HG03039 (cell line): ENCODE measurements around the gene GIGYF2.
"Not testable (repeated sequence)": the region's sequence is repeated elsewhere in the genome, so short reads cannot be mapped to it uniquely, and the experiment has no call there.

ENCODE experiments used
- ATAC-seq: cut with Tn5 transposase; IDR thresholded peaks from one replicate; pipeline ENCODE4 v1.9.1; 2021; ENCODE audit warnings: mild to moderate bottlenecking, moderate library complexity; ENCODE audit not compliant: unreplicated experiment

GIGYF2 gene

DNA sequence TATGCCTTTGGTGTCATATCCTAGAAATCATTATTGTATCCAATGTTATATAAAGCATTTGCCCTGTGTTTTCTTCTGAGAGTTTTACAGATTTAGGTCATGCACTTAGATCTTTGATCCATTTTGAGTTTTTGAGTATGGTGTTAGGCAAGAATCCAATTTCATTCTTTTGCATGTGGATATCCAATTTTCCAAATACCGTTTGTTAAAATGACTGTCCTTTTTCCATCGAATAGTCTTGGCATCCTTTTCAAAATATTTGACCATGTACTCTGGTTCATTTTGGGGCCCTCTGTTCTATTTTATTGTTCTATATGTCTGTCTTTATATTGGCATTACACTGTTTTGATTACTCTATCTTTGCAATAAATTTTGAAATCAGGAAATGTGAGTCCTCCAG lies 103.0 kb downstream of the GIGYF2 start:
- ATAC-seq = no peak

DNA sequence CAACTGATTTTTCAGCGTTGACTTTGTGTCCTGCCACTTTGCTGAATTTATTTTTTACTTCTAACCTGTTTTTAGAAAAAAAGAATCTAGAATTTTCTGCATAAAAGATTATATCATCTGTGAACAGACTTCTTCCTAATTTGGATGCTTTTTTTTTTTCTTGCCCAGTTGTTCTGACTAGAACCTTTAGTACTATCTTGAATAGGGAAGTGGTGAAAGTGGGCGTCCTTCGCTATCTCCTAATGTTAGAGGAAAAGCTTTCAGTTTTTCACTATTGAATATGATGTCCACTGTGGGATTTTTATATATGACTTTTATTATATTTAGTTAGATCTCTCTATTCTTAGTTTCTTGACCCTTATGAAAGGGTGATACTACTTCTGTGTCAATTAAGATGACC lies 105.0 kb downstream of the GIGYF2 start:
- no peak for ATAC-seq

DNA sequence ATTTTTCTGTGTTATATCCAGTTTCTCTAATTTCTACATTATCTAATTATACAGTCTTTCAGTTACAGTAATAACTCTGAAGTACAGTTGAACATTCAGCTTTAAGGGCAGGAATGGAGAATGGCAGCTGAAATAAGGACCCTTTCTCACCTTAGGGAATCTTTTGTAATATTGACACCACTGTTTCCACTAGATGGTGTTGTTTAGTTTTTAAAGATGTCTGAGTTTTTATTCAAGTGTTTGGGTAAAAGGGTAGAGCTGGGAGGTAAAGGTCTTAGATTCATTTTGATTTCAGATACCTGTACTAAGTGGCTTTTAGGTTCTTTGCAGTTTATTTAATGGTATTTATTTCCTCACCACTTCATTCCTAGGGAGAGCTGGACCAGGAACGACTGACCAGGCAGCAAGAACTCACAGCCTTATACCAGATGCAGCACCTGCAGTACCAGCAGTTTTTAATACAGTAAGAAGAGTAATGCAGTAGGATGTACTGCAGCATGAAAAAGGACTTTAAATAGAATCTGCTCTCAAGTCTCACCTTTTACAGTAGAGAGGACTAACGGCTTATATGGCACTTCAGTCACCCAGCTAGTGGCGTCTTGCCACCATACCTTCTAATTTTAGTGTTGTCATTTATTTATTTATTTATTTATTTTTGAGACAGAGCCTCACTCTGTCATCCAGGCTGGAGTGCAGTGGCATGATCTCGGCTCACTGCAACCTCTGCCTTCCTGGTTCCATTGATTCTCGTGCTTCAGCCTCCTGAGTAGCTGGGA lies 112.4 kb downstream of the GIGYF2 start:
- no peak for ATAC-seq

DNA sequence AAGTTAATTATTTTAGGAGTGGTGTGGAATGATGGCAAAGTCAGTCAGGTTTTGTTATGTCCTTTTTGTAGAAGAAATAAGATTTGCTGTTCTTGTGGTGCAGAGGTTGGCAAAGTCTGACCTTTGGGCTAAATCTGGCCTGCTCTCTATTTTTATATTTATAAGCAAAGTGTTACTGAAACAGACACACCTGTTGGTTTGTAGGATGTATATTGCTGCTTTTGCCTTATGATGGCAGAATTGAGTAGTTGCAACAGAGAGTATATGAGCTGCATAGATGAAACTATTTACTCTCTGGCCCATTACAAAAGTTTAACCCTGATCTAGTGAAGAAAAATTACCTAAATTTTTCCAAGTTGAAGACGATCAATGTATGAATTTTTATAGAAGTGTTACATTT lies 113.3 kb downstream of the GIGYF2 start:
- no peak for ATAC-seq

GRCh38 chr2:232815569-232815968 lies 118.4 kb downstream of the GIGYF2 start:
- no peak for ATAC-seq

DNA sequence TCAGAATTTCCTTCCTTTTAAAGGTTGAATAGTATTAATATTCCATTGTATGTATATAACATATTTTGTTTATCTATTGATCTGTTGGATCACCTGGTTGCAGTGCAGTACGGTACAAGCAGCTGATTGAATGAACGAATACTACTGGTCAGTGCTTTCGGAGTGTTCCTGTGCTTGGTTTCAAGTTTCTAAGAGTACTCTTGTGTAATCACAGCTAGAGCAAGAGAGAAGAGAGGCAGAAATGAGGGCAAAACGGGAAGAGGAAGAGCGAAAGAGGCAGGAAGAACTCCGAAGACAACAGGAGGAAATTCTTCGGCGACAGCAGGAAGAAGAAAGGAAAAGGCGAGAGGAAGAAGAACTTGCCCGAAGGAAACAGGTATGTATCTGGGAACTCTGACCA lies 119.5 kb downstream of the GIGYF2 start:
- ATAC-seq = no peak

DNA sequence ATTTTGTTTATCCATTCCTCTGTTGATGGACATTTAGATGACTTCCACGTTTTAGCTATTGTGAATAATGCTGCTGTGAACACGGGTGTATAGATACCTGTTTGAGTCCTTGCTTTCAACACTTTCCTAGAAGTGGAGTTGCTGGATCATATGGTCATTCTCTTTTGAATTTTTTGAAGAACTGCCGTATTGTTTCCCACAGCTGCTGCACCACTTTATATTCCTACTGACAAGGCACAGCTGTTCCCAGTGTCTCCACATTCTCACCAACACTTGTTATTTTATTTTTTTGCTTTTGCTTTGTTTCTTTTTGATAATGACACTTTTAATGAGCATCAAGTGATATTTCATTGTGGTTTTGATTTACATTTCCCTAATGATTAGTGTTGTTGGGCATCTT lies 120.6 kb downstream of the GIGYF2 start:
- no peak for ATAC-seq

- ATAC-seq = no peak
Observed at GRCh38 chr2:232829988-232830387, 132.9 kb downstream of the GIGYF2 start.

DNA sequence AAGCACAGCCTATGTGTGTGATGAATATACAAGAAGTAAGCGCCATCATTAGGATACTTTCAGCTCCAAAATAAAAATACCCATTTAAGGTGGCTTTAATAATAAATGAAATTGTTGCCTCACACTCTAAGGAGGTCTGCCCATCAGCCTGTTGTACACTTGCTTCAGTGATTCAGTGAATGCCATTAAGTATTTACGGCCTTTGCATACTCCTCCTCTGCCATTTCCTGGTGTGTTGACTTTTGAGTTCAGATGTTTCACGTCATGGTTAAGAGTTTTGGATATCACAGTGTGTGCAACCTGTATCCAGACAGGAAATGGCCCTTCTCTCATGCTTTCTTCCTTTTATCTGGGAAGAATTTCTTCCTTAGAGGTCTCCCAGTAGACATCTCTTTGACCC lies 134.4 kb downstream of the GIGYF2 start:
- ATAC-seq = no peak

DNA sequence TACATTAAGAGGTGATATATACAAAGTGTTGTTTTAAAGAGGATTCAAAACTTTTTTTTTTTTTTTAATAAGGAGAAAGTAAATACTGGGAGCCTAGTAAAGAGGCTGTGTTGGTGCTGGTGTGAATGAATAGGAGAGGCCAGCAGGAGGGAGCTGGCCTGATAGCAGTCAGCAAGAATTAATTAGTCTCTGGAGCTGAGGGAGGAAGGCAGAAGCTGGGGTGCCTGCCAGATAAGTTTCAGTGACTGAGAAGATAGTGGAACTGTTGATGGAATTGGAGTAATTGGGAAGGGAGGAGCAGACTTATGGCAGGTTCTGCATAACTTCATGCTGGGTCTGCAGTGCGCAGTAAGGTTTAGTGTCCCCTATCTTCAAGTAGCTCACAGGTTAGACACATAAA lies 136.7 kb downstream of the GIGYF2 start:
- ATAC-seq = no peak

- no peak for ATAC-seq
Observed at GRCh38 chr2:232835687-232836208, 138.6 kb downstream of the GIGYF2 start.

DNA sequence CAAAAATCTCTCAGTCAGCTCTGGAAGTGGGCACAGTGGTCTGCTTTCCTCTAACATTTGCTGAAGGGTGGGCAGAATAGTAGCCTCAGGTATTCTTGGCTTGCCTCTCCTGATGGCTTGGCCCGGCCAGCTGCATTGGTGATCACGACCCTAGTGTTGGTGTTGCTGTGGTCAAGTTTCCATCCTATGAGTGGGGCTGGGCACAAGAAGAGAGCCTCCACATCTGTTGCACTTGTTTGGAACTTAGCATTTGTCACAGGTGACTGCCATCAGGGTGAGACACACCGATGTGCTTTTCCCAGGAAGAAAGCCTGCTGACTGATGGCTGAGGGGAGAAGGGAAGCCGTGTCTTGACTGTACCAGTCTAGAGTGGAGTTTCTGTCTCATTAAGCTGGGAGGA lies 139.8 kb downstream of the GIGYF2 start:
- ATAC-seq = no peak

- no peak for ATAC-seq
Observed at GRCh38 chr2:232838406-232838874, 141.3 kb downstream of the GIGYF2 start.

DNA sequence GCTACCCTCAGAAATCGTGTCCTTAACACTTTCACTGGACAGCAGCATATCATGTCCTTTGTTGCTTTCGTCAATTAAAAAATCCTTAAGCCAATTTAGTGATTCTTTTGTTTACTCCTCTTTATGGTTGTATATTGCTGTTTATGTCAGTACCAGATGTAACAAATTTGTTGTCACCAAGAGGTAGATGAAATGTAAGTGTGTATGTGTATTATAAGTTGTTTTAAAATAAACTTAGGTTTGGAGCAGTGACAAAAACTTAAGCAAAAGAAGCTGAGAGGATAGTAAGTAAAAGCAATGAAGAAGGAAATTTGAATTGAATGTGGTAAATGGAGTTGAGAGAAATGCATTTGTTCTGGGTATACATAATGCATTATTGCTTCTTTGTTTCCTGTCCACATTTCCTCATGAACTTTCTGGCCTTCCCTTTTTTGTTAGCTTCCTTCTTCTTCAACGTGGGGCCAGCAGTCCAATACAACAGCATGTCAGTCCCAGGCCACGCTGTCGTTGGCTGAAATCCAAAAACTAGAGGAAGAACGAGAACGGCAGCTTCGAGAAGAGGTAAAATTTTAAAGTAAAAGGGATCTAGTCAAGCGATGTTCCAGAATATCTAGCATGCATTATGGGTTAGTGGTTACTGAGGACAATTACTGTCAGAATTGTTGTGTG lies 142.4 kb downstream of the GIGYF2 start:
- no peak for ATAC-seq

GRCh38 chr2:232842689-232843088 lies 145.6 kb downstream of the GIGYF2 start:
- ATAC-seq = no peak

GRCh38 chr2:232843834-232844233 lies 146.7 kb downstream of the GIGYF2 start:
- no peak for ATAC-seq

- no peak for ATAC-seq
Observed at GRCh38 chr2:232846055-232846454, 148.9 kb downstream of the GIGYF2 start.

- no peak for ATAC-seq
Observed at GRCh38 chr2:232850039-232850438, 152.9 kb downstream of the GIGYF2 start.

GRCh38 chr2:232852081-232852480 lies 154.9 kb downstream of the GIGYF2 start:
- ATAC-seq = not testable (repeated sequence)

DNA sequence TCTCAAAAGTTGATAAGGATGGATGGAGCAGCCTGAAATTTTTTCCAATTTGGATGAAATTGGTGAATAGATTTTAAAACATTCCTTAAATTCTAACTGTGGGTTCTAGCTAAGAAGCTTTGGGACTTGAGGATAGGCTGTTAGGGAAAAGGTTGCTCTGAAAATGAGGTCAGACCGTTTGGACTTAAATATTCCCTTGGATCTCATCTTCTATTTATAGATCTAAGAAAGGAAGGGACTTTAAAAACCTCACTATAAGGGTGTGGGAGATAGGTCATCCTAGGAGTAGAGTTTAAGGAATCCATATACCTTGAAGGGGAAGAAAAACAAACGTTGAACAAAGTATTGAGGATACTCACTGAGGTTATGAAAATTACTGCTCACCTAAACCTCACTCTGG lies 155.5 kb downstream of the GIGYF2 start:
- ATAC-seq = no peak

DNA sequence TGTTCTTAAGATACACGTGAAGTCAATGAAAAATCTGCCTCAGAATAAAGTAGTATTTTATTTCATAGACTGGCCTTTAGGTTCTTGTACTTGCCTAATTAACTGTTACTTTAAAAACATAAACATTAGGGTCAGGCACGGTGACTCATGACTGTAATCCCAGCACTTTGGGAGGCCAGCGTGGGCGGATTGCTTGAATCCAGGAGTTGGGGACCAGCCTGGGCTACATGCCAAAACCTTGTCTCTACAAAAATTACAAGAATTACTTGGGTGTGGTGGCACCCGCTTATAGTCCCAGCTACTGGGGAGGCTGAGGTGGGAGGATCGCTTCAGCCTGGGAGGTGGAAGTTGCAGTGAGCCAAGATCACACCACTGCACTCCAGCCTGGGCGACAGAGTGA lies 157.0 kb downstream of the GIGYF2 start:
- ATAC-seq = no peak

GRCh38 chr2:232857158-232857563 lies 160.0 kb downstream of the GIGYF2 start:
- ATAC-seq = no peak
